GM23338 (cell line): ENCODE measurements around the gene AGBL2. TPM values are rescaled to one million over a fixed set of nuclear protein-coding genes. Genes with fewer than 3 reads are reported as not detected.

Experiments used
- ATAC-seq: fragments of 200-7000 bp; cut with Tn5 transposase; 3 replicates; pipeline ENCODE4 v1.9.1; 2020
- DNase-seq: peaks from one replicate; pipeline ENCODE4 v3.0.0-alpha.2; 2015; ENCODE audit warnings: low spot score
- H2AFZ ChIP-seq: fragments of 200-600 bp; sonication (generic); 2 replicates; pipeline ENCODE4 v1.8.0; 2016; ENCODE audit warnings: antibody characterized with exemption, mild to moderate bottlenecking, moderate library complexity
- H3F3A ChIP-seq: fragments of 200-600 bp; sonication (generic); replicated peaks from 2 replicates; pipeline ENCODE4 v1.8.0; 2017; ENCODE audit warnings: antibody characterized with exemption, mixed run types, low read depth
- H3K27ac ChIP-seq: fragments of 200-600 bp; sonication (generic); 2 replicates; pipeline ENCODE4 v1.6.1; 2016; ENCODE audit warnings: low read depth
- H3K27me3 ChIP-seq: fragments of 200-600 bp; sonication (generic); 2 replicates; pipeline ENCODE4 v1.8.0; 2016; ENCODE audit warnings: mild to moderate bottlenecking, mixed run types, moderate library complexity; ENCODE audit not compliant: insufficient read depth
- H3K36me3 ChIP-seq: fragments of 200-600 bp; sonication (generic); 2 replicates; pipeline ENCODE4 v1.8.0; 2016; ENCODE audit warnings: mild to moderate bottlenecking; ENCODE audit not compliant: insufficient read depth
- H3K4me1 ChIP-seq: fragments of 200-600 bp; sonication (generic); 2 replicates; pipeline ENCODE4 v1.8.0; 2016; ENCODE audit warnings: mild to moderate bottlenecking, moderate library complexity; ENCODE audit not compliant: insufficient read depth
- H3K4me2 ChIP-seq: fragments of 200-600 bp; sonication (generic); 2 replicates; pipeline ENCODE4 v1.7.1; 2017; ENCODE audit warnings: mixed run types
- H3K4me3 ChIP-seq: fragments of 200-600 bp; sonication (generic); 2 replicates; pipeline ENCODE4 v1.6.1; 2016; ENCODE audit warnings: mixed run types
- H3K79me2 ChIP-seq: fragments of 200-600 bp; sonication (generic); replicated peaks from 2 replicates; pipeline ENCODE4 v1.8.0; 2017; ENCODE audit warnings: mild to moderate bottlenecking; ENCODE audit not compliant: insufficient read depth
- H3K9me2 ChIP-seq: fragments of 200-600 bp; sonication (generic); 2 replicates; pipeline ENCODE4 v1.8.0; 2017; ENCODE audit not compliant: insufficient read depth
- H4K20me1 ChIP-seq: fragments of 200-600 bp; sonication (generic); replicated peaks from 2 replicates; pipeline ENCODE4 v1.8.0; 2017; ENCODE audit warnings: mild to moderate bottlenecking; ENCODE audit not compliant: insufficient read depth
- H3K27ac Mint-ChIP-seq: 2 replicates; pipeline ENCODE4 v1.8.0; 2020; ENCODE audit warnings: inconsistent platforms, mild to moderate bottlenecking, moderate library complexity, mixed read lengths
- H3K27me3 Mint-ChIP-seq: 3 replicates; pipeline ENCODE4 v1.8.0; 2022; ENCODE audit warnings: low read depth, mild to moderate bottlenecking, moderate library complexity, mixed read lengths, inconsistent platforms; ENCODE audit not compliant: insufficient read depth, poor library complexity
- H3K36me3 Mint-ChIP-seq: 3 replicates; pipeline ENCODE4 v1.8.0; 2021; ENCODE audit warnings: low read depth, mild to moderate bottlenecking, inconsistent platforms, moderate library complexity, mixed read lengths
- H3K4me1 Mint-ChIP-seq: 3 replicates; pipeline ENCODE4 v1.8.0; 2020; ENCODE audit warnings: mild to moderate bottlenecking, inconsistent platforms, mixed read lengths
- H3K4me3 Mint-ChIP-seq: 3 replicates; pipeline ENCODE4 v1.8.0; 2021; ENCODE audit warnings: moderate library complexity, mild to moderate bottlenecking, inconsistent platforms, mixed read lengths
- H3K9me3 Mint-ChIP-seq: 3 replicates; pipeline ENCODE4 v1.8.0; 2020; ENCODE audit warnings: moderate library complexity, mild to moderate bottlenecking, inconsistent platforms, mixed read lengths
- EZH2 ChIP-seq: fragments of 200-600 bp; sonication (generic); IDR thresholded peaks from one replicate; pipeline ENCODE4 v1.8.0; 2017; ENCODE audit warnings: antibody characterized with exemption, mild to moderate bottlenecking, low read depth; ENCODE audit not compliant: unreplicated experiment
- EZH2phosphoT487 ChIP-seq: fragments of 200-600 bp; sonication (generic); IDR thresholded peaks from one replicate; pipeline ENCODE4 v1.8.1; 2018; ENCODE audit warnings: antibody characterized with exemption; ENCODE audit not compliant: unreplicated experiment
- JUNB ChIP-seq: IDR thresholded peaks from one replicate; pipeline ENCODE4 v1.6.1; 2016; ENCODE audit warnings: antibody characterized with exemption; ENCODE audit not compliant: unreplicated experiment
- NANOG ChIP-seq: IDR thresholded peaks from 2 replicates; pipeline ENCODE4 v1.6.1; 2016; ENCODE audit warnings: antibody characterized with exemption, borderline replicate concordance
- REST ChIP-seq: IDR thresholded peaks from one replicate; pipeline ENCODE4 v1.6.1; 2018; ENCODE audit warnings: antibody characterized with exemption; ENCODE audit not compliant: unreplicated experiment
- ZNF462 ChIP-seq: fragments of 250-450 bp; sonication (Bioruptor Pico); IDR thresholded peaks from 2 replicates; pipeline ENCODE4 v1.5.0; 2020; ENCODE audit warnings: mild to moderate bottlenecking, moderate library complexity
- polyA plus RNA-seq: library from polyadenylated mRNA; unstranded; fragments of >200 nt; fragmentation: Nextera tagmentation; extraction: Ambion mirVana; gene quantifications from 2 replicates; pipeline ENCODE4 v1.2.1, GENCODE V29; 2016
- total RNA-seq: library from RNA; depleted of rRNA; stranded (reverse); fragments of >200 nt; shearing (Covaris generic); gene quantifications from 2 replicates; pipeline ENCODE4 v1.2.3, GENCODE V29; 2014

The AGBL2 gene
- total and polyA plus RNA-seq, 2 experiments from 2014 or later = 5.1 to 5.6 TPM

GRCh38 chr11:47649276-47649675 lies 65.9 kb downstream of the AGBL2 start (continued):
- TF ChIP-seq ZNF462 (CRISPR knock-in tag) = no peak
- TF ChIP-seq EZH2 = no peak
- TF ChIP-seq JUNB = no peak
- no peak for TF ChIP-seq REST
- TF ChIP-seq EZH2phosphoT487 = no peak

GRCh38 chr11:47646019-47646418 lies 69.2 kb downstream of the AGBL2 start:
- H3K27ac Mint-ChIP-seq = no peak overlapping the region
- TF ChIP-seq EZH2phosphoT487 (no peak), ZNF462 (CRISPR knock-in tag) (no peak), NANOG (no peak)

More at GRCh38 chr11:47646019-47646418, 69.2 kb downstream of the AGBL2 start:
- H3K27me3 ChIP-seq = no peaks in the 10 kb centered on the region
- Mint-ChIP-seq H3K27me3 (peaks cover 11% of the 10 kb centered on the region), H3K36me3 (peaks cover 5% of the 10 kb centered on the region; the same call in 1 of the 3 replicates), H3K4me1 (peaks cover 8% of the 10 kb centered on the region), H3K4me3 (no peak overlapping the region), H3K9me3 (0 out of 3 replicates have a peak, but pooled peaks cover under 1% of the 10 kb centered on the region)
- H3K4me1 ChIP-seq = peaks cover 5% of the 10 kb centered on the region; the same call in 1 of the 2 replicates
- H3K9me2 ChIP-seq = no peaks in the 10 kb centered on the region
- no peak overlapping the region for H3K27ac ChIP-seq
- no peak overlapping the region for H3K4me2 ChIP-seq
- H3K79me2 ChIP-seq = peaks cover 9% of the 10 kb centered on the region
- ATAC-seq (no peak), DNase-seq (no peak)
- no peaks in the 10 kb centered on the region for H3K36me3 ChIP-seq
- H3K4me3 ChIP-seq = no peak overlapping the region
- no peaks in the 10 kb centered on the region for H4K20me1 ChIP-seq
- no peak overlapping the region for H2AFZ ChIP-seq
- no peaks in the 10 kb centered on the region for H3F3A ChIP-seq
